SJSA1 (cell line): ENCODE measurements around the gene KLHL21. TPM values are rescaled to one million over a fixed set of nuclear protein-coding genes. Genes with fewer than 3 reads are reported as not detected.
"Not testable (repeated sequence)": the region's sequence is repeated elsewhere in the genome, so short reads cannot be mapped to it uniquely, and the experiment has no call there.

Experiments used
- DNase-seq, 2 experiments: peaks; one replicate each; pipeline ENCODE4 v3.0.0-alpha.2; 2015 to 2020; ENCODE audit warnings: low spot score in 2 of 2, low read depth in 1 of 2
- H3K27ac ChIP-seq: fragments of 250-450 bp; sonication (Bioruptor Pico); 2 replicates; pipeline ENCODE4 v1.5.1; 2020; ENCODE audit warnings: mild to moderate bottlenecking, moderate library complexity
- H3K27me3 ChIP-seq: fragments of 250-450 bp; sonication (Bioruptor Pico); replicated peaks from 2 replicates; pipeline ENCODE4 v1.5.1; 2020; ENCODE audit warnings: mild to moderate bottlenecking, moderate library complexity
- H3K36me3 ChIP-seq: fragments of 250-450 bp; sonication (Bioruptor Pico); 2 replicates; pipeline ENCODE4 v1.5.1; 2020; ENCODE audit warnings: mild to moderate bottlenecking
- H3K4me1 ChIP-seq: fragments of 250-450 bp; sonication (Bioruptor Pico); replicated peaks from 2 replicates; pipeline ENCODE4 v1.6.1; 2021; ENCODE audit warnings: mild to moderate bottlenecking
- H3K4me3 ChIP-seq: fragments of 250-450 bp; sonication (Bioruptor Pico); 2 replicates; pipeline ENCODE4 v1.5.1; 2020; ENCODE audit warnings: mild to moderate bottlenecking
- H3K9me3 ChIP-seq: fragments of 250-450 bp; sonication (Bioruptor Pico); replicated peaks from 2 replicates; pipeline ENCODE4 v1.5.1; 2020; ENCODE audit warnings: mild to moderate bottlenecking
- total RNA-seq: library from RNA; depleted of rRNA; stranded (reverse); fragments of >200 nt; shearing (Covaris generic); gene quantifications from 2 replicates; pipeline ENCODE4 v1.2.3, GENCODE V29; 2014

Gene KLHL21
- total RNA-seq, 1 experiment from 2014 or later, result 19.9 TPM

GRCh38 chr1:6578624-6579373 lies 23.9 kb downstream of the KLHL21 start:
- DNase-seq, result no peak
- H3K4me1 ChIP-seq, result peaks cover 22% of the 10 kb centered on the region
- H3K27ac ChIP-seq, result peak overlapping the region; percentile 52; the same call in 1 of the 2 replicates
- no peaks in the 10 kb centered on the region for H3K9me3 ChIP-seq
- peaks cover 11% of the 10 kb centered on the region for H3K36me3 ChIP-seq
- no peaks in the 10 kb centered on the region for H3K27me3 ChIP-seq
- H3K4me3 ChIP-seq, result no peak overlapping the region

GRCh38 chr1:6577831-6578525 lies 24.7 kb downstream of the KLHL21 start:
- Histone ChIP-seq H3K27me3 (no peaks in the 10 kb centered on the region), H3K9me3 (no peaks in the 10 kb centered on the region), H3K36me3 (peaks cover 11% of the 10 kb centered on the region), H3K27ac (no peak overlapping the region), H3K4me3 (no peak overlapping the region), H3K4me1 (peaks cover 22% of the 10 kb centered on the region)
- DNase-seq, result no peak

- H3K36me3 ChIP-seq, result no peaks in the 10 kb centered on the region
- DNase-seq, result no peak
- H3K27me3 ChIP-seq, result no peaks in the 10 kb centered on the region
- H3K9me3 ChIP-seq, result no peaks in the 10 kb centered on the region
- no peak overlapping the region for H3K27ac ChIP-seq
- no peak overlapping the region for H3K4me3 ChIP-seq
- H3K4me1 ChIP-seq, result peaks cover 7% of the 10 kb centered on the region
These were observed 27.9 kb downstream of the KLHL21 start for GRCh38 chr1:6574818-6575217.

GRCh38 chr1:6574025-6574620 lies 28.5 kb downstream of the KLHL21 start:
- no peak overlapping the region for H3K27ac ChIP-seq
- 0 out of 2 replicates have a peak, but pooled peaks cover 5% of the 10 kb centered on the region for H3K27me3 ChIP-seq
- no peak overlapping the region for H3K4me3 ChIP-seq
- H3K36me3 ChIP-seq, result no peaks in the 10 kb centered on the region
- DNase-seq, result no peak
- peaks cover 2% of the 10 kb centered on the region for H3K4me1 ChIP-seq
- no peaks in the 10 kb centered on the region for H3K9me3 ChIP-seq

- no peak overlapping the region for H3K27ac ChIP-seq
- no peaks in the 10 kb centered on the region for H3K36me3 ChIP-seq
- DNase-seq, result no peak
- H3K4me1 ChIP-seq, result no peaks in the 10 kb centered on the region
- no peaks in the 10 kb centered on the region for H3K9me3 ChIP-seq
- no peak overlapping the region for H3K4me3 ChIP-seq
- 0 out of 2 replicates have a peak, but pooled peaks cover 5% of the 10 kb centered on the region for H3K27me3 ChIP-seq
These were observed 29.9 kb downstream of the KLHL21 start for GRCh38 chr1:6572653-6573383.

- H3K4me3 ChIP-seq, result no peak overlapping the region
- H3K4me1 ChIP-seq, result no peaks in the 10 kb centered on the region
- no peak for DNase-seq
- H3K9me3 ChIP-seq, result no peaks in the 10 kb centered on the region
- no peaks in the 10 kb centered on the region for H3K36me3 ChIP-seq
- 0 out of 2 replicates have a peak, but pooled peaks cover 7% of the 10 kb centered on the region for H3K27me3 ChIP-seq
- H3K27ac ChIP-seq, result no peak overlapping the region
These were observed 31.7 kb downstream of the KLHL21 start for GRCh38 chr1:6570987-6571386.

GRCh38 chr1:6570100-6570499 lies 32.6 kb downstream of the KLHL21 start:
- Histone ChIP-seq H3K36me3 (no peaks in the 10 kb centered on the region), H3K4me1 (no peaks in the 10 kb centered on the region), H3K4me3 (no peak overlapping the region), H3K27ac (no peak overlapping the region), H3K27me3 (peaks cover 10% of the 10 kb centered on the region; the same call in 1 of the 2 replicates), H3K9me3 (no peaks in the 10 kb centered on the region)
- DNase-seq, result no peak

- H3K9me3 ChIP-seq, result no peaks in the 10 kb centered on the region
- DNase-seq, result no peak
These were observed 33.6 kb downstream of the KLHL21 start for GRCh38 chr1:6569033-6569432.

GRCh38 chr1:6560267-6560666 lies 42.4 kb downstream of the KLHL21 start:
- Histone ChIP-seq H3K9me3 (no peaks in the 10 kb centered on the region), H3K27me3 (no peaks in the 10 kb centered on the region; the same call in 1 of the 2 replicates), H3K4me1 (no peaks in the 10 kb centered on the region), H3K27ac (no peak overlapping the region), H3K4me3 (no peak overlapping the region), H3K36me3 (no peaks in the 10 kb centered on the region)
- no peak for DNase-seq

More at GRCh38 chr1:6569033-6569432, 33.6 kb downstream of the KLHL21 start:
- H3K36me3 ChIP-seq, result no peaks in the 10 kb centered on the region
- no peak overlapping the region for H3K4me3 ChIP-seq
- H3K4me1 ChIP-seq, result no peaks in the 10 kb centered on the region
- H3K27me3 ChIP-seq, result peaks cover 10% of the 10 kb centered on the region; the same call in 1 of the 2 replicates
- no peak overlapping the region for H3K27ac ChIP-seq

- H3K4me3 ChIP-seq, H3K4me1 ChIP-seq, H3K27ac ChIP-seq, DNase-seq, H3K27me3 ChIP-seq, H3K36me3 ChIP-seq, H3K9me3 ChIP-seq: not testable (repeated sequence)
These were observed 43.5 kb downstream of the KLHL21 start for GRCh38 chr1:6559161-6559560.

GRCh38 chr1:6557597-6557996 lies 45.1 kb downstream of the KLHL21 start:
- Histone ChIP-seq H3K4me3 (no peak overlapping the region), H3K9me3 (no peaks in the 10 kb centered on the region), H3K36me3 (peaks cover 5% of the 10 kb centered on the region; the same call in 1 of the 2 replicates), H3K4me1 (peaks cover 6% of the 10 kb centered on the region; the same call in 1 of the 2 replicates), H3K27ac (no peak overlapping the region), H3K27me3 (no peaks in the 10 kb centered on the region)
- no peak for DNase-seq

GRCh38 chr1:6554907-6555778 lies 47.5 kb downstream of the KLHL21 start, which contains the start of gene TAS1R1:
Gene TAS1R1 (plus strand): TSS chr1:6555307. CDS start chr1:6555374, 67 bp downstream.
- DNase-seq, result no peak

More at GRCh38 chr1:6554907-6555778, 47.5 kb downstream of the KLHL21 start, which contains the start of gene TAS1R1:
- H3K27ac ChIP-seq, result peak within 1 kb of the TSS; percentile 45
- no peaks in the 10 kb centered on the region for H3K9me3 ChIP-seq
- no peaks in the 10 kb centered on the region for H3K27me3 ChIP-seq
- peak within 1 kb of the TSS; percentile 91 for H3K4me3 ChIP-seq
- H3K4me1 ChIP-seq, result peaks cover 6% of the 10 kb centered on the region; the same call in 1 of the 2 replicates
- H3K36me3 ChIP-seq, result peaks cover 16% of the 10 kb centered on the region
